ENCODE measurements around the gene ALDH5A1. TPM values are rescaled to one million over a fixed set of nuclear protein-coding genes. Genes with fewer than 3 reads are reported as not detected.

Gene ALDH5A1
- 10 to 100 TPM in 1 of 4 donors, 1 to 10 TPM in 3; 4.1 to 12.1 (median 7.9) TPM for total RNA-seq

DNA sequence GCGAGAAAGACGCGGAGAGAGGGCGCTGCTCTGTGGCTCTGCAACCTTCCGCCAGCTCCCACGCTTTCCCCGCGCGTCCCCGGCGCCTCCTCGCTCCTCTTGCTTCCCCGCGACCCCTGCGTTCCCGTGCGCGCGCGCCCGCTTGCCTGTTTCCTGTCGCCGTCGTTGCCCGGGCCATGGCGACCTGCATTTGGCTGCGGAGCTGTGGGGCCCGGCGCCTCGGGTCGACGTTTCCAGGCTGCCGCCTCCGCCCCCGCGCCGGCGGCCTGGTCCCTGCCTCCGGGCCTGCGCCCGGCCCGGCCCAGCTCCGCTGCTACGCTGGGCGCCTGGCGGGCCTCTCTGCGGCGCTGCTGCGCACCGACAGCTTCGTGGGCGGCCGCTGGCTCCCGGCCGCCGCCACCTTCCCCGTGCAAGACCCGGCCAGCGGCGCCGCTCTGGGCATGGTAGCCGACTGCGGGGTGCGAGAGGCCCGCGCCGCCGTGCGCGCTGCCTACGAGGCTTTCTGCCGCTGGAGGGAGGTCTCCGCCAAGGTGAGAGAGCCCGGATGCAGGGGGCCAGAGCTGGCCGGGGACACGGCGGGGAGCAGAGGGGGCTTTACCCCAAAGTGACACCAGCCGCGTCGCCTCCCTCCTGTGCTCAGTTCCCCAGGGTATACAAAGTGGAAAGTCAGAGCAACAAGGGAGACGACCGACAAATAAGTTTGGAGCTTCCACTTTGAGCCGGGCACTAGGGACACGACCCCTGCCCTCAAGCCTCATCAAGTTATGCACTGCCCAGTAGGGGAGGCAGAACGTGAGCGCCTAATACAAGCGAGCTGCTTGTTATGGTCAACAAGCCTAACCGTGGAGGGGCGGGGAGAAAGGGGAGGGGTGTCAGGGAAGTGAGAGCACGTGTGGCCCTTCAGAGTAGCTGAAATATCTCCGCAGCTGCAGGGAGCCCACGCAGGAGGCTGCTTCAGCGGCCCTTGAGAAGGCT is at the start of gene ALDH5A1:
ALDH5A1 (plus strand) TSS at position 149 of the 975 bp plus-strand sequence; CDS start at position 177, 28 bp downstream.
- H3K27ac ChIP-seq = peak within 1 kb of the TSS; percentile 84 to 88 (median 87)
- H3K9me3 ChIP-seq = no peaks in the 10 kb centered on the region
- no peaks in the 10 kb centered on the region for H3K27me3 ChIP-seq
- intact Hi-C loops (cut with DNase I; ENCODE audit: low total_unique reads) (no loop called here), in situ Hi-C loops (cut with MboI; ENCODE audit: low pct_ligation_motif_present in 1 of 4, low pct_unique_long_range_greater_than_20kb in 1 of 4, low sequenced_read_pairs in 3 of 4) (no loop called here)
- no peaks in the 10 kb centered on the region for H3K36me3 ChIP-seq
- H3K4me3 ChIP-seq = peak within 1 kb of the TSS; percentile 55 to 84 (median 70)
- DNase-seq = peak; percentile 77
- TF ChIP-seq POLR2A (IDR thresholded peaks at IDR 0.05) (peak; percentile 10), POLR2AphosphoS5 (IDR thresholded peaks at IDR 0.05) (peak; percentile 7 to 20 (median 7)), EP300 (IDR thresholded peaks at IDR 0.05; ENCODE audit: low read depth) (no peak)
- TF ChIP-seq, protein P1, sequence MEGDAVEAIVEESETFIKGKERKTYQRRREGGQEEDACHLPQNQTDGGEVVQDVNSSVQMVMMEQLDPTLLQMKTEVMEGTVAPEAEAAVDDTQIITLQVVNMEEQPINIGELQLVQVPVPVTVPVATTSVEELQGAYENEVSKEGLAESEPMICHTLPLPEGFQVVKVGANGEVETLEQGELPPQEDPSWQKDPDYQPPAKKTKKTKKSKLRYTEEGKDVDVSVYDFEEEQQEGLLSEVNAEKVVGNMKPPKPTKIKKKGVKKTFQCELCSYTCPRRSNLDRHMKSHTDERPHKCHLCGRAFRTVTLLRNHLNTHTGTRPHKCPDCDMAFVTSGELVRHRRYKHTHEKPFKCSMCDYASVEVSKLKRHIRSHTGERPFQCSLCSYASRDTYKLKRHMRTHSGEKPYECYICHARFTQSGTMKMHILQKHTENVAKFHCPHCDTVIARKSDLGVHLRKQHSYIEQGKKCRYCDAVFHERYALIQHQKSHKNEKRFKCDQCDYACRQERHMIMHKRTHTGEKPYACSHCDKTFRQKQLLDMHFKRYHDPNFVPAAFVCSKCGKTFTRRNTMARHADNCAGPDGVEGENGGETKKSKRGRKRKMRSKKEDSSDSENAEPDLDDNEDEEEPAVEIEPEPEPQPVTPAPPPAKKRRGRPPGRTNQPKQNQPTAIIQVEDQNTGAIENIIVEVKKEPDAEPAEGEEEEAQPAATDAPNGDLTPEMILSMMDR (IDR thresholded peaks at IDR 0.05) = peak in 2 of 5 experiments; percentile 7 to 26
- WGBS, 2 donors (ENCODE audit: low coverage in 1 of 2) = 1 to 7% methylated on average over 3 to 83 of the region's 93 CpGs
- peaks cover 0 to 14% (median 13%) of the 10 kb centered on the region in 4 donors for H3K4me1 ChIP-seq

DNA sequence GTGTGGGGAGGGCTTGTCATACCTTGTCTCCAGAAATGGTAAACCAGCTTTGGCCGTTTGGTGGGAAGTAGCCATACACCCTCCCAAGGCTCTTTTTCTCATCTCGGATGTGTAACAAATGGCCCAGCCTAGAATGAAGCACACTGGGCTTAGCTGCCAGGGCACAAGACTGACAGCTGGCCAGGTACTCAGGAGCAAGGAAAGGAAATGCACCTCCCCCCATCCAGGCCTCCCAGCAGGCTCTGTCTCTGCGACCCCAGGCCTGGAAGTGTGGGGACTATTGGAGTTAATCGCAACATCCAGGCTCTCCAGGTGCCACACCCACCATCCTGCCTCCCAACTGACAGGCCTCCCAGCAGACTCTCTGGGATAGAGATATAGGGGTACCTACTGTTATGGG is 49.1 kb upstream of the ALDH5A1 start:
- no peak for DNase-seq
- in situ Hi-C loops (cut with MboI; ENCODE audit: low pct_ligation_motif_present in 1 of 4, low pct_unique_long_range_greater_than_20kb in 1 of 4, low sequenced_read_pairs in 3 of 4) = loop anchor here in 1 of 4 donors (25.0 kb wide), 1 partner anchor 242 kb away; no protein-coding TSS in a partner anchor
- Histone ChIP-seq H3K4me1 (no peaks in the 10 kb centered on the region), H3K36me3 (no peaks in the 10 kb centered on the region), H3K9me3 (no peaks in the 10 kb centered on the region), H3K27me3 (no peaks in the 10 kb centered on the region), H3K4me3 (no peak overlapping the region), H3K27ac (no peak overlapping the region)
- WGBS, 2 donors (ENCODE audit: low coverage in 1 of 2) = 72% methylated on average over 4 of the region's 4 CpGs; no CpG with 5 or more reads in 1 of the 2 donors
- intact Hi-C loops (cut with DNase I; ENCODE audit: low total_unique reads) = no loop called here
- no peak for TF ChIP-seq EP300 (IDR thresholded peaks at IDR 0.05; ENCODE audit: low read depth)

DNA sequence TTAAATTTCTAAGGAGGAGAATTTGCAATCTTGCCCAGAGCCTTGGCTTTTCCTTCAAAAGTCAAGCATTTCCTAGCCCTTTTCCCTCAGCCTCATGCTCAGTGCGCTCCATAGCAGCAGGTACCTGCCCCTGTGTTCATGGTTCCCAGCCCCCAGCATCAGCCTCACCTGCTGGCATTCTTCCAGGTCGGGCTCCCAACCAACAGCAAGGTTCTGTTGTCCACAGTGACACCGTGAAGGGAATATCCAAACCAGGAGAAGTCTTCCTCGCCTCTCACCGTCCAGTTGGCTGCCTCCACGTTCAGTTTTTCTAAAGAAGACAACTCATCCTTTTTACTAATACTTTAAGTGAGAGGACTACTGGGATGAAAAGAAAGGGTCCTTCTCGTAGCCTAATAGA is 48.1 kb upstream of the ALDH5A1 start:
- no peak overlapping the region for H3K4me3 ChIP-seq
- no peaks in the 10 kb centered on the region for H3K9me3 ChIP-seq
- in situ Hi-C loops (cut with MboI; ENCODE audit: low pct_ligation_motif_present in 1 of 4, low pct_unique_long_range_greater_than_20kb in 1 of 4, low sequenced_read_pairs in 3 of 4) (loop anchor here in 1 of 4 donors (25.0 kb wide), 1 partner anchor 241 kb away; no protein-coding TSS in a partner anchor), intact Hi-C loops (cut with DNase I; ENCODE audit: low total_unique reads) (no loop called here)
- H3K27me3 ChIP-seq = no peaks in the 10 kb centered on the region
- H3K4me1 ChIP-seq = no peaks in the 10 kb centered on the region
- DNase-seq = no peak
- WGBS, 2 donors (ENCODE audit: low coverage in 1 of 2) = 79 to 85% methylated on average over 6 to 7 of the region's 7 CpGs
- TF ChIP-seq EP300 (IDR thresholded peaks at IDR 0.05; ENCODE audit: low read depth) (no peak), POLR2A (IDR thresholded peaks at IDR 0.05) (no peak), POLR2AphosphoS5 (IDR thresholded peaks at IDR 0.05) (no peak)
- TF ChIP-seq, protein P1 (IDR thresholded peaks at IDR 0.05) = no peak
- H3K27ac ChIP-seq = no peak overlapping the region
- H3K36me3 ChIP-seq = no peaks in the 10 kb centered on the region

DNA sequence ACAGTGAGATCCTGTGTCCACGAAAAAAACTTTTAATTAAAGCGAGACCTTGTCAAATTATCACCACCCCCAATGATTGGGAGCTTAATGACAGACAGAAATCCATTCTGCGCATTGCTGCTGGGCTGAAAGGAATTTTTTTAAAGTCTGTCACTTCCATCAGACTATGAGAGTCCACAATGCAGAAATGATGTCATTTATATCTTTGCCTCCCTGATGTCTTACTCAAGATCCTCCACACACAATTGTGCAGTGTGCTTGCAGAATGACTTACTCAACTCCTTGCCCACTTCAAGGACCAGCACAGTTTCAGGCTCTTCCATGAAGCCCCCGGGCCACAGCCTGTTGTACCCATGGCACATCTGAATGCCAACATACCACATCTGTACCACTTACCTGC is 46.4 kb upstream of the ALDH5A1 start:
- Histone ChIP-seq H3K9me3 (no peaks in the 10 kb centered on the region), H3K36me3 (no peaks in the 10 kb centered on the region), H3K4me3 (no peak overlapping the region), H3K27me3 (no peaks in the 10 kb centered on the region), H3K4me1 (no peaks in the 10 kb centered on the region), H3K27ac (no peak overlapping the region)
- TF ChIP-seq, protein P1 (IDR thresholded peaks at IDR 0.05) = no peak
- TF ChIP-seq EP300 (IDR thresholded peaks at IDR 0.05; ENCODE audit: low read depth) (no peak), POLR2AphosphoS5 (IDR thresholded peaks at IDR 0.05) (no peak), POLR2A (IDR thresholded peaks at IDR 0.05) (no peak)
- in situ Hi-C loops (cut with MboI; ENCODE audit: low pct_ligation_motif_present in 1 of 4, low pct_unique_long_range_greater_than_20kb in 1 of 4, low sequenced_read_pairs in 3 of 4) (loop anchor here in 1 of 4 donors (25.0 kb wide), 1 partner anchor 239 kb away; no protein-coding TSS in a partner anchor), intact Hi-C loops (cut with DNase I; ENCODE audit: low total_unique reads) (no loop called here)
- no peak for DNase-seq
- WGBS, 2 donors (ENCODE audit: low coverage in 1 of 2) = 71 to 87% methylated on average over 4 of the region's 4 CpGs

All from transverse colon (tissue), 4 donors.